Heart right ventricle (tissue), 16 donors: Measurements from ENCODE around the gene MADCAM1. TPM values are rescaled to one million over a fixed set of nuclear protein-coding genes. Genes with fewer than 3 reads are reported as not detected.

Experiments
- ATAC-seq, 8 donors: fragments of 200-7000 bp; cut with Tn5 transposase; one replicate each; pipeline ENCODE4 v1.9.1; 2020; ENCODE audit warnings: mild to moderate bottlenecking in 8 of 8, moderate library complexity in 8 of 8, moderate number of reproducible peaks in 1 of 8
- DNase-seq, 2 donors: peaks; one replicate each; pipeline ENCODE4 v3.0.0-alpha.2; 2020
- H3K27ac ChIP-seq, 10 donors: fragments of 200-600 bp; sonication (generic) in 2 of 10; one replicate each; pipeline versions ENCODE4 v1.5.0 to v1.8.0; 2020 to 2022; ENCODE audit warnings: mild to moderate bottlenecking in 3 of 10
- H3K27me3 ChIP-seq, 7 donors: fragments of 200-600 bp; one replicate each; pipeline ENCODE4 v1.8.0; 2021 to 2022; ENCODE audit warnings: mild to moderate bottlenecking in 2 of 7
- H3K36me3 ChIP-seq, 9 donors: fragments of 200-600 bp; sonication (generic) in 1 of 9; one replicate each; pipeline versions ENCODE4 v1.5.0 to v1.8.0; 2020 to 2022; ENCODE audit warnings: mild to moderate bottlenecking in 2 of 9
- H3K4me1 ChIP-seq, 9 donors: fragments of 200-600 bp; sonication (generic) in 1 of 9; one replicate each; pipeline versions ENCODE4 v1.5.0 to v1.8.0; 2020 to 2022; ENCODE audit warnings: mild to moderate bottlenecking in 4 of 9
- H3K4me3 ChIP-seq, 10 donors: fragments of 200-600 bp; sonication (generic) in 2 of 10; one replicate each; pipeline versions ENCODE4 v1.5.0 to v1.8.0; 2020 to 2022; ENCODE audit warnings: mild to moderate bottlenecking in 7 of 10, moderate library complexity in 2 of 10
- H3K9me3 ChIP-seq, 11 donors: fragments of 200-600 bp in 10 of 11; sonication (generic) in 2 of 11; one replicate each; pipeline versions ENCODE4 v1.5.0 to v1.8.0; 2013 to 2022; ENCODE audit warnings: mild to moderate bottlenecking in 2 of 11, control low read depth in 1 of 11, moderate library complexity in 1 of 11
- WGBS, 2 donors: extraction: QIAGEN DNeasy Blood & Tissue Kit; methylation state at CpG; one replicate each; pipeline ENCODE4 v1.1.7; 2013; ENCODE audit warnings: inconsistent platforms in 1 of 2; 5-methylcytosine and 5-hydroxymethylcytosine counted together
- intact Hi-C, 10 donors: fragments of 100-400 bp; cut with DNase I; formaldehyde crosslinking; loops; one replicate each; pipeline versions ENCODE4 v1.11.1 to v1.14.2; 2022
- polyA plus RNA-seq, 2 donors: library from polyadenylated mRNA; stranded (reverse); fragments of 200-250 nt; gene quantifications; one replicate each; pipeline ENCODE4 v1.2.3, GENCODE V29; 2013
- total RNA-seq, 10 donors: library from RNA; stranded (reverse); fragmentation: NEBNext Ultra II Directional in 3 of 10; extraction: Animal tissue kit (Norgen Biotek cat#: 25700) in 3 of 10; gene quantifications; one replicate each; pipeline versions ENCODE4 v1.2.1 to v1.2.4, GENCODE V29; 2021 to 2023
- TF ChIP-seq, protein P1 (sequence below), 9 donors: fragments of 200-600 bp; sonication (generic) in 2 of 9; IDR thresholded peaks; one replicate each; pipeline versions ENCODE4 v1.5.0 to v1.8.0; 2021 to 2022; ENCODE audit warnings: antibody characterized with exemption in 9 of 9, mild to moderate bottlenecking in 5 of 9, moderate library complexity in 1 of 9
- donor health status: Arrhythmogenic right ventricular cardiomyopathy.
- donor health status: ischemic (EF 13 %, LVEDD 7.1; RV severe dilation, severe dysfunction).
- donor health status: healthy with polysubstance abuse.
- donor health status: DM: no; HTN: yes; CAD: no.
- donor health status: DM: no; HTN: no; CAD: no.
- donor health status: ischemic (EF 25% LVEDD 6.9; RV normal size, moderate dysfunction).
- donor health status: ischemic (EF 25% LVEDD 5.7; RV mildly dilated, moderate dysfunction).
- donor health status: healthy.
- donor health status: DM: yes; HTN: yes; CAD: no.
- donor health status: Ischemic cardiomyopathy.
- donor health status: ischemic (EF 35%, LVEDD 5.7; RV mildly dilated, moderate dysfunction).
- donor health status: nonischemic (EF 11% LVEDD 7.7; RV severe dilation, severe dysfunction).
- donor health status: DM: yes; HTN: yes; CAD: no.
- donor health status: PGD.
- donor health status: ischemic (EF 29% LVEDD 5.4; RV normal size, mild dysfunction).
- donor health status: nonischemic (EF 23%, LVEDD 6.1; RV moderate dilation, normal function).

The MADCAM1 gene
- total and polyA plus RNA-seq, 12 donors, result 0.09 to 0.80 (median 0.17) TPM; not detected in 1

DNA sequence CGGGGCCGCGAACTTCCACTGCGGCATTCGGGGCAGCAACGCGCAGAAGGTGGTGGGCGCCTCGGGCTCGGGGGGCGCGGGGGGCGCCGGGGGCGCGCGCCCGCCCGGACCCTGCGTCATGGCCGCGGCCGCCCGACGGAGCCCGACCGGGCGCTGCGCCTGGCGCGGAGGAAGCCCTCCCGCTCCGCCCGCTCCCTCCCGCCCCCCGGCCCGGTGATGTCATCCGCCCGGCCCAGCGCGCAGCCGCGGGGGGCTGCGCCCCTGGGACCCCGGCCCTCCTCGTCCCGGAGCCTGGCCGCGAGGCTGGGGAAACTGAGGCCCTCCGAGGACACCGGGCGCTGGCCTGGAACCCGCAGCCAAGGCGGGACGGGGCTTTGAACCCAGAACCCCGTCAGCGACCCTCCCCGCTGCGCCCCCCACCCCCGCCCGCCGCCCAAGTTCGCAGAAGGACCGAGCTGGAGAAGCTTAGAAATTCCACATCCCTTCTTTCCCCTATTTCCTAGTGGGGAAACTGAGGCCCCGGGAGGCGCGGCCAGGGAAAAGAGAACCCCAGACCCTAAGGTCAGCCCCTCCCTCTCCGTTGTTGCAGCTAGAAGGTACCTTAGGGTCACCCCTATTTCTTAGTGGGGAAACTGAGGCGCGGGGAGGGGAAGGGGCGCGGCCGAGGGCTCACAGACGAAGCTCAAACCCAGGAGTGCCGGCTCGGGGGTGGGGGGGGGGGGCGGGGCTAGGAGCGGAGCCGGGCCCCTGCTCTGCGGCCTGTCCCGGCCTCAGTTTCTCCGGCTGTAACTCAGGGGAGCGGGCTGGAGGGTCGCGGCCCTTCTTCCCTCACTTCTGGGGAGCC, 35.2 kb upstream of the MADCAM1 start, which contains the start of gene SHC2:
SHC2 (minus strand) TSS at position 157 of the 844 bp plus-strand sequence; CDS start at position 120, 37 bp downstream.
- Histone ChIP-seq H3K27me3 (peaks cover 0 to 30% (median 0%) of the 10 kb centered on the region in 7 donors), H3K4me3 (peak within 1 kb of the TSS; percentile 65 to 96 (median 84)), H3K4me1 (peaks cover 0 to 19% (median 17%) of the 10 kb centered on the region in 9 donors), H3K36me3 (peaks cover 0 to 3% (median 0%) of the 10 kb centered on the region in 9 donors), H3K9me3 (no peaks in the 10 kb centered on the region), H3K27ac (peak within 1 kb of the TSS; percentile 71 to 94 (median 88))
- DNase-seq (peak; percentile 42 to 54), ATAC-seq (peak in 7 of 8 donors; percentile 38 to 60 (median 44))
- TF ChIP-seq, protein P1, sequence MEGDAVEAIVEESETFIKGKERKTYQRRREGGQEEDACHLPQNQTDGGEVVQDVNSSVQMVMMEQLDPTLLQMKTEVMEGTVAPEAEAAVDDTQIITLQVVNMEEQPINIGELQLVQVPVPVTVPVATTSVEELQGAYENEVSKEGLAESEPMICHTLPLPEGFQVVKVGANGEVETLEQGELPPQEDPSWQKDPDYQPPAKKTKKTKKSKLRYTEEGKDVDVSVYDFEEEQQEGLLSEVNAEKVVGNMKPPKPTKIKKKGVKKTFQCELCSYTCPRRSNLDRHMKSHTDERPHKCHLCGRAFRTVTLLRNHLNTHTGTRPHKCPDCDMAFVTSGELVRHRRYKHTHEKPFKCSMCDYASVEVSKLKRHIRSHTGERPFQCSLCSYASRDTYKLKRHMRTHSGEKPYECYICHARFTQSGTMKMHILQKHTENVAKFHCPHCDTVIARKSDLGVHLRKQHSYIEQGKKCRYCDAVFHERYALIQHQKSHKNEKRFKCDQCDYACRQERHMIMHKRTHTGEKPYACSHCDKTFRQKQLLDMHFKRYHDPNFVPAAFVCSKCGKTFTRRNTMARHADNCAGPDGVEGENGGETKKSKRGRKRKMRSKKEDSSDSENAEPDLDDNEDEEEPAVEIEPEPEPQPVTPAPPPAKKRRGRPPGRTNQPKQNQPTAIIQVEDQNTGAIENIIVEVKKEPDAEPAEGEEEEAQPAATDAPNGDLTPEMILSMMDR (IDR thresholded peaks at IDR 0.05), result no peak
- WGBS, 2 donors, result 2% methylated on average over 34 to 77 of the region's 85 CpGs
- intact Hi-C loops, result no loop called here

DNA sequence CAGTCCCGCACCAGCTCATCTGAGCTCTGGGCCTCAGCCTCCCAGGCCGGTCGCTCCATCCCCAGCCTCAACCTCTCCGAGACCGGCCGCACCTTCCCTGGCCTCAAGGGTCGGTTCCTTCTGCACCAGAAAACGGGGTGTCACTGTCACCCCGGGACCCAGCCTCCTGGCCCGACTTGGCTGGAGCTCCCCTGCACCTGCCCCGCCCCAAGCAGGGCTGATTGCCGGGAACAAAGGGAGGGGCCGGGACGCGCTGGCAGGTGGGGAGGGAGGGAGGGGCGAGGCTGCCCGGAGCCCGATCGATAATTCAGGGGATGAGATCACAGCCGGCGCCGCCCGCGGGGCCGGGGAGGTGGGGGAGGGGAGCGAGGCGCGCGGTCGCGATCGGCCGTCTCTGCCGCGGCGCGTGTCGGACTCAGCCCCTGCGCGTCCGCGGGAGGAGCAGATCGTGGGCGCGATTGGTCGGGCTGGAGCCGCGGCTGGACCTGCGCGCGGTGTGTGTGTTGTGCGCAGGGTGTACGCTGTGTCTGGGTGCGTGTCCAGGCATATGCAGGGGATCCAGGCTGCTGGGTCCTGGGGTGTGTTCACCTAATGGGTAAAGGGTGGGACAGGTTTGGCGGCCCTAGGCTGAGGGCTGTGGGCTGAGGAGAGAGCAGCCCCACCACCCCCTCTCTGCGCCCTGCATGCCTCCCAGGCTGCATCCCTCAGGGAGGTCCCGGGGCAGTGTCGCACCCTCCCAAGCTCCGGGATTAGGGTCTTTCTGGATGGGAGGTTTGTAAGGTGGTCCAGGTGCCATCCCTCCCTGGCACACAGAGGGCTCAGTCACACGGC, 34.4 kb upstream of the MADCAM1 start:
- Histone ChIP-seq H3K36me3 (peaks cover 0 to 3% (median 0%) of the 10 kb centered on the region in 9 donors), H3K27me3 (peaks cover 0 to 30% (median 0%) of the 10 kb centered on the region in 7 donors), H3K4me3 (peak overlapping the region; percentile 3 to 95 (median 52)), H3K27ac (peak overlapping the region in 7 of 10 donors; percentile 7 to 53 (median 39)), H3K4me1 (peaks cover 0 to 19% (median 17%) of the 10 kb centered on the region in 9 donors), H3K9me3 (no peaks in the 10 kb centered on the region)
- peak in 1 of 2 donors; percentile 40 for DNase-seq
- ATAC-seq, result peak; percentile 7 to 51 (median 35)
- 7 to 8% methylated on average over 46 to 60 of the region's 60 CpGs for WGBS, 2 donors
- intact Hi-C loops, result no loop called here
- TF ChIP-seq, protein P1 (IDR thresholded peaks at IDR 0.05), result no peak

GRCh38 chr19:463483-464207, 32.6 kb upstream of the MADCAM1 start:
- peak in 1 of 8 donors; percentile 9 for ATAC-seq
- 83% methylated on average over 35 of the region's 35 CpGs for WGBS, 2 donors
- H3K36me3 ChIP-seq, result no peaks in the 10 kb centered on the region

More at GRCh38 chr19:463483-464207, 32.6 kb upstream of the MADCAM1 start:
- intact Hi-C loops, result no loop called here
- Histone ChIP-seq H3K4me1 (peaks cover 0 to 19% (median 17%) of the 10 kb centered on the region in 9 donors), H3K9me3 (no peaks in the 10 kb centered on the region), H3K27ac (no peak overlapping the region), H3K27me3 (peaks cover 0 to 30% (median 0%) of the 10 kb centered on the region in 7 donors), H3K4me3 (no peak overlapping the region)
- TF ChIP-seq, protein P1 (IDR thresholded peaks at IDR 0.05), result no peak
- DNase-seq, result no peak
